ENCODE results near the gene CSTF1.
A peak's percentile ranks its signal among the peaks of the same experiment; 100 is the strongest.

Gene CSTF1

GRCh38 chr20:56358600-56359211 is 33.7 kb upstream of the CSTF1 start, which contains the start of gene FAM210B:
Gene FAM210B, plus strand, starts transcription at chr20:56358974. Its CDS starts 32 bp downstream, at chr20:56359006.
- no peaks in the 10 kb centered on the region for H3K27me3 ChIP-seq (replicated peaks)
- H3K27ac ChIP-seq, result peak within 1 kb of the TSS; percentile 21
- no peaks in the 10 kb centered on the region for H3K36me3 ChIP-seq (replicated peaks)
- TF ChIP-seq CTCF (IDR thresholded peaks at IDR 0.05; ENCODE audit: low read depth, low read length, missing control alignments), result no peak
- H3K4me3 ChIP-seq (ENCODE audit: low read depth, low read length), result peak within 1 kb of the TSS; percentile 82
- in situ Hi-C loops (cut with HindIII; ENCODE audit: low pct_ligation_motif_present, low sequenced_read_pairs), result no loop called here
- peak; percentile 75 for DNase-seq

DNA sequence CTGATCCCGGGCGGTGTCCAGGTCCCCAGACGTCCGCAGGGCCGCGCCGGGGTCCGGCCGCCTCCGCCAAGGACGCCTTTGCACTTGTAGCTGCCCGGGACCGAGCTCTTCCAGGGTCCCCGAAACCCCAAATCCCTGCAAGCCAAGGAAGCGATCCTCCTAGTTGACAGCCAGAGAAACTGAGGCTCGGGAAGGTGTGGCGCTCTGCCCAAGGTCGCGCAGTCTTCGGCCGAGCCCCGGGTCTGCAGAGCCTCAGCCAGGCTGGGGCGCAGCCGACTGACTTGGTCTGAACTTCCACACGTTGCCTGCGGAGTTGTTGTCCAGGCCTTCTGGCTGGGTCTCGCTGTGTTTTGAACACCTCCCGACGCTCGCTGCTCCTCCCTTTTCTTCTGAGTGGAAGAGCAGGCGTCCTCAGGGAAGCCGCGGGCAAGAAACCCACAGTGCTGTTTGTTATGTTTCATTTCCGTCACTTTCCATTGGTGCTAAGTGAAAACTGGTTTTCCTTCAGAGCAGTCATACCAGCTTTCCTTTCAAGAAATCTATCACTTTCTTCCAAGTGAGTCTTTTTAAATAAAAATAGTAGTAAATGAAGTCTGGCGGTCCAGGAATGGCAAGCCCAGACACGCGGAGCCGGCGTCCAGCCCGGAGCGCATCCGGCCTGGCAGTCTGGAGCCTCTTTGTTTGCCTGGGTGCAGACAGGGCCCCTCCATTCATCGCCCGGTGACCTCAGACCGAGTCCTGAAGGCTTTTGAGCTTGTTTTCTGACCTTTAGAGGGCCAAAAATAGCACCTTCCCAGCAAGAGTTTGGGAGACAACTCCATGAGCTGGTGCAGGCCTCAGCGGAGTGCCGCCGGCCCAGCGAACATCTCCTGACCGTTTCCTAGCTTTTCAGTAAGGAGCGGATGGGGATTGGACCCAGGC is 33.0 kb upstream of the CSTF1 start:
- Histone ChIP-seq H3K4me3 (ENCODE audit: low read depth, low read length) (peak overlapping the region; percentile 82), H3K27ac (peak overlapping the region; percentile 21), H3K27me3 (replicated peaks) (no peaks in the 10 kb centered on the region), H3K36me3 (replicated peaks) (no peaks in the 10 kb centered on the region)
- in situ Hi-C loops (cut with HindIII; ENCODE audit: low pct_ligation_motif_present, low sequenced_read_pairs), result no loop called here
- no peak for TF ChIP-seq CTCF (IDR thresholded peaks at IDR 0.05; ENCODE audit: low read depth, low read length, missing control alignments)
- peak; percentile 69 for DNase-seq

DNA sequence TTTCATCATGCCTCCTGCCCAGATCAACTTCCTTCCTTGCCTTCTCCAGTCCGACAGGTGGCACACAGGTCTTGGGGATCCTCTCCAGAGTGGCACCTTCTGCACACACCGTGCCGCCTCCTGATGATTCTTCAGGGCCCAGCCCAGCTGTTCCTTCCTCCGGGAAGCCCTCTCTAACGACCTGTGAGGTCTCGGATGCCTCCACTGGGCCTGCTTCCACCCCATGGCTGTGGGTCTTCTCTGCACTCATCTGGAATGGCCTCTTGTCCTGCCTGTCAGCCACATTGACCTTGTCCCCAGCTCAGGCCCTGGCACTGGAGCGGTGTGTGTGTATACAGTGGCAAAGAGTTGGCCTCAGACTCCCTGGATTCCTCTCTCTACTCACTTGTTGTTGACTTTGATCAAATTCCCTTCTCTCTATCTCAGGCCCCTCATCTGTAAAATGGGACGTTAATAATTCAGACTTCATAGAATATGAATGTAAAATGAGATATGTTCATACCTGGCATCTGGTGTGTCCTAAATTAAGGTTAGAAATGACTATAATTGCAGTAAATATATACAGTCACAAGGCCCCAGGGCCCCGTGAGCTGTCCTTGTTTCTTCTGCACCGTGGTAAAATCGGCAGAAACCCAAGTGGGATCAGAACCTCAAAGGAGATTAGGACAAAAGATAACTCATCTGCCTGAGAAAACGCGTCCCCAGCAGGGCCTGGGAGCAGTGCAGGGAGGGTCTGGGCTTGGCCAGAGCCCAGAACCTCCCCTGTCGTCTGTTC is 32.1 kb upstream of the CSTF1 start:
- DNase-seq, result no peak

GRCh38 chr20:56360908-56361205 is 31.6 kb upstream of the CSTF1 start:
- no peaks in the 10 kb centered on the region for H3K27me3 ChIP-seq (replicated peaks)
- H3K36me3 ChIP-seq (replicated peaks), result peaks cover 6% of the 10 kb centered on the region
- no peak for DNase-seq
- TF ChIP-seq CTCF (IDR thresholded peaks at IDR 0.05; ENCODE audit: low read depth, low read length, missing control alignments), result no peak
- in situ Hi-C loops (cut with HindIII; ENCODE audit: low pct_ligation_motif_present, low sequenced_read_pairs), result no loop called here
- no peak overlapping the region for H3K4me3 ChIP-seq (ENCODE audit: low read depth, low read length)
- no peak overlapping the region for H3K27ac ChIP-seq

More for the DNA sequence above, 32.1 kb upstream of the CSTF1 start:
- peaks cover 3% of the 10 kb centered on the region for H3K36me3 ChIP-seq (replicated peaks)
- no peaks in the 10 kb centered on the region for H3K27me3 ChIP-seq (replicated peaks)
- peak overlapping the region; percentile 82 for H3K4me3 ChIP-seq (ENCODE audit: low read depth, low read length)
- in situ Hi-C loops (cut with HindIII; ENCODE audit: low pct_ligation_motif_present, low sequenced_read_pairs), result no loop called here
- H3K27ac ChIP-seq, result peak overlapping the region; percentile 21
- no peak for TF ChIP-seq CTCF (IDR thresholded peaks at IDR 0.05; ENCODE audit: low read depth, low read length, missing control alignments)

DNA sequence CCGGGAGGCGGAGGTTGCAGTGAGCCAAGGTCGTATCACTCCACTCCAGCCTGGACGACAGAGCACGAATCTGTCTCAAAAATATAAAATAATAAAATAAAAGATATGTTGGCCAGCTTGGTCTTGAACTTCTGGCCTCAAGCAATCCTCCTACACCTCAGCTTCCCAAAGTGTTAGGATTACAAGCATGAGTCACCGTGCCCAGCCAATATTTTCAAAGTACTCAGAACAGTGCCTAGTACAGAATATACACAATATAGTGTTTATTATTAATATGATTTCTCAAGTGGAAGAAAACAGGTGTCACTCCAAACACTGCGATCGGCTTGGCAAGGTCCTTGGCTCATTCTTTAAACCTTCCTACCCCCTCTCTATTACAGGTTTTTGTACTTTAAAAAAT is 30.5 kb upstream of the CSTF1 start:
- peaks cover 10% of the 10 kb centered on the region for H3K36me3 ChIP-seq (replicated peaks)
- no peak for DNase-seq
- no peaks in the 10 kb centered on the region for H3K27me3 ChIP-seq (replicated peaks)
- in situ Hi-C loops (cut with HindIII; ENCODE audit: low pct_ligation_motif_present, low sequenced_read_pairs), result no loop called here
- TF ChIP-seq CTCF (IDR thresholded peaks at IDR 0.05; ENCODE audit: low read depth, low read length, missing control alignments), result no peak
- no peak overlapping the region for H3K4me3 ChIP-seq (ENCODE audit: low read depth, low read length)
- H3K27ac ChIP-seq, result no peak overlapping the region
